SK-N-SH (cell line): ENCODE measurements around the gene ELOA. TPM values are rescaled to one million over a fixed set of nuclear protein-coding genes. Genes with fewer than 3 reads are reported as not detected.

Experiments used
- CTCF ChIA-PET: fragments of 300-600, 350-600 bp; formaldehyde crosslinking; extraction: SDS; loops from one replicate; lab custom pipeline; 2021; lab: Yijun Ruan, JAX
- POLR2A ChIA-PET: fragments of 350-600 bp; sonication (Branson Sonifier 250); formaldehyde crosslinking; extraction: SDS; loops from one replicate; lab custom pipeline; 2020; ENCODE audit warnings: antibody characterized with exemption, inconsistent platforms; lab: Yijun Ruan, JAX
- DNase-seq: peaks from one replicate; pipeline ENCODE4 v3.0.0; 2012
- H2AFZ ChIP-seq: fragments of 200-600 bp; sonication (generic); 2 replicates; pipeline ENCODE4 v1.8.1; 2016; ENCODE audit warnings: antibody characterized with exemption, mild to moderate bottlenecking, low read depth
- H3F3A ChIP-seq: fragments of 200-600 bp; sonication (generic); replicated peaks from 2 replicates; pipeline ENCODE3; 2016; ENCODE audit warnings: antibody characterized with exemption, mild to moderate bottlenecking; ENCODE audit not compliant: insufficient read depth
- H3K27ac ChIP-seq, 2 experiments: fragments of 200-500 bp in 1 of 2; fragments of 200-600 bp in 1 of 2; sonication (Bioruptor generic) in 1 of 2; sonication (generic), shearing (Covaris generic) in 1 of 2; 2 replicates each; pipeline versions ENCODE4 v1.5.1 to v1.6.1; 2014 to 2016; ENCODE audit warnings: low read depth in 2 of 2, inconsistent platforms in 1 of 2, low read length in 1 of 2, mild to moderate bottlenecking in 1 of 2, mixed read lengths in 1 of 2
- H3K27me3 ChIP-seq: fragments of 200-600 bp; sonication (generic), shearing (Covaris generic); 2 replicates; pipeline ENCODE4 v1.6.1; 2016; ENCODE audit warnings: mixed run types; ENCODE audit not compliant: insufficient read depth
- H3K36me3 ChIP-seq, 2 experiments: fragments of 200-500 bp in 1 of 2; fragments of 200-600 bp in 1 of 2; sonication (Bioruptor generic) in 1 of 2; sonication (generic) in 1 of 2; replicated peaks in 1 of 2; 2 replicates each; pipeline versions ENCODE3 to v1.5.1; 2014 to 2016; ENCODE audit warnings: low read length in 1 of 2, mild to moderate bottlenecking in 1 of 2; ENCODE audit not compliant: insufficient read depth in 2 of 2, control insufficient read depth in 1 of 2
- H3K4me1 ChIP-seq, 2 experiments: fragments of 200-500 bp in 1 of 2; fragments of 200-600 bp in 1 of 2; sonication (Bioruptor generic) in 1 of 2; sonication (generic), shearing (Covaris generic) in 1 of 2; 2 replicates each; pipeline versions ENCODE4 v1.5.1 to v1.6.1; 2014 to 2016; ENCODE audit warnings: low read depth in 1 of 2, low read length in 1 of 2, mixed run types in 1 of 2; ENCODE audit not compliant: insufficient read depth in 2 of 2, control insufficient read depth in 1 of 2
- H3K4me2 ChIP-seq: fragments of 200-600 bp; sonication (generic), shearing (Covaris generic); 2 replicates; pipeline ENCODE4 v1.6.1; 2017; ENCODE audit warnings: mixed run types
- H3K4me3 ChIP-seq, 2 experiments: fragments of 200-500 bp in 1 of 2; fragments of 200-600 bp in 1 of 2; sonication (Bioruptor generic) in 1 of 2; sonication (generic), shearing (Covaris generic) in 1 of 2; 2 replicates each; pipeline versions ENCODE4 v1.5.1 to v1.8.1; 2014 to 2016; ENCODE audit warnings: low read depth in 2 of 2, inconsistent platforms in 1 of 2, low read length in 1 of 2, mild to moderate bottlenecking in 1 of 2, mixed read lengths in 1 of 2, moderate library complexity in 1 of 2
- H3K79me2 ChIP-seq: fragments of 200-600 bp; sonication (generic); 2 replicates; pipeline ENCODE4 v1.8.1; 2017; ENCODE audit warnings: mild to moderate bottlenecking; ENCODE audit not compliant: insufficient read depth
- H3K9ac ChIP-seq: fragments of 200-600 bp; sonication (generic); 2 replicates; pipeline ENCODE4 v1.6.1; 2017; ENCODE audit warnings: mixed run types
- H3K9me2 ChIP-seq: fragments of 200-600 bp; sonication (generic); 2 replicates; pipeline ENCODE4 v1.6.1; 2017; ENCODE audit warnings: mixed run types
- H3K9me3 ChIP-seq: fragments of 200-600 bp; sonication (generic); 2 replicates; pipeline ENCODE4 v1.6.1; 2017; ENCODE audit warnings: mixed run types, mild to moderate bottlenecking, moderate library complexity
- H4K20me1 ChIP-seq: fragments of 200-600 bp; sonication (generic); 2 replicates; pipeline ENCODE4 v1.6.1; 2017; ENCODE audit warnings: mild to moderate bottlenecking, mixed run types; ENCODE audit not compliant: insufficient read depth
- CTCF ChIP-seq: fragments of 200-600 bp; sonication (generic); IDR thresholded peaks from 2 replicates; pipeline ENCODE4 v1.6.1; 2017; ENCODE audit warnings: antibody characterized with exemption, mild to moderate bottlenecking, moderate library complexity
- EP300 ChIP-seq, 2 experiments: IDR thresholded peaks; 2 replicates each; pipeline versions ENCODE4 v1.4.0 to v1.6.1; 2012; ENCODE audit warnings: borderline replicate concordance in 1 of 2, low read depth in 1 of 2, low read length in 1 of 2
- EZH2phosphoT487 ChIP-seq: fragments of 200-600 bp; sonication (generic); IDR thresholded peaks from 2 replicates; pipeline ENCODE4 v1.6.1; 2017; ENCODE audit warnings: low read depth, mixed run types, mild to moderate bottlenecking, antibody characterized with exemption, moderate library complexity, borderline replicate concordance
- FOXJ3 ChIP-seq: sonication (generic); formaldehyde crosslinking; IDR thresholded peaks from 2 replicates; pipeline ENCODE4 v1.5.1; 2020; ENCODE audit warnings: mild to moderate bottlenecking, missing genetic modification reagents
- FOXM1 ChIP-seq: IDR thresholded peaks from 2 replicates; pipeline ENCODE4 v1.4.0; 2012; ENCODE audit warnings: low read depth, mild to moderate bottlenecking
- GABPA ChIP-seq: IDR thresholded peaks from 2 replicates; pipeline ENCODE4 v1.4.0; 2012; ENCODE audit warnings: low read depth, mild to moderate bottlenecking
- GATA2 ChIP-seq: sonication (generic); formaldehyde crosslinking; IDR thresholded peaks from 2 replicates; pipeline ENCODE4 v1.5.0; 2020; ENCODE audit warnings: mild to moderate bottlenecking, missing genetic modification reagents
- JUND ChIP-seq: IDR thresholded peaks from 2 replicates; pipeline ENCODE4 v1.4.0; 2012
- MEF2A ChIP-seq: IDR thresholded peaks from 2 replicates; pipeline ENCODE4 v1.4.0; 2012; ENCODE audit warnings: low read depth, borderline replicate concordance
- MXI1 ChIP-seq: IDR thresholded peaks from 2 replicates; pipeline ENCODE4 v1.6.1; 2012; ENCODE audit warnings: mild to moderate bottlenecking, low read depth, low read length, improper control_type of control experiment
- NRF1 ChIP-seq: IDR thresholded peaks from 2 replicates; pipeline ENCODE4 v1.6.1; 2012; ENCODE audit warnings: low read depth, mild to moderate bottlenecking, low read length
- RAD21 ChIP-seq: IDR thresholded peaks from 2 replicates; pipeline ENCODE4 v1.6.1; 2012; ENCODE audit warnings: mild to moderate bottlenecking, low read length
- RCOR1 ChIP-seq: fragments of 150-350 bp; IDR thresholded peaks from 2 replicates; pipeline ENCODE4 v1.6.1; 2017; ENCODE audit warnings: antibody characterized with exemption, low read length
- RXRA ChIP-seq: IDR thresholded peaks from 2 replicates; pipeline ENCODE4 v1.4.0; 2012; ENCODE audit warnings: low read depth, mild to moderate bottlenecking, borderline replicate concordance
- SMC3 ChIP-seq: IDR thresholded peaks from 2 replicates; pipeline ENCODE4 v1.6.1; 2012; ENCODE audit warnings: low read depth, low read length, improper control_type of control experiment
- TCF12 ChIP-seq: IDR thresholded peaks from 2 replicates; pipeline ENCODE4 v1.4.0; 2012
- TEAD4 ChIP-seq: IDR thresholded peaks from 2 replicates; pipeline ENCODE4 v1.4.0; 2012; ENCODE audit warnings: mild to moderate bottlenecking, borderline replicate concordance; ENCODE audit not compliant: insufficient read depth
- ZBTB33 ChIP-seq: IDR thresholded peaks from 2 replicates; pipeline ENCODE4 v1.4.0; 2012; ENCODE audit warnings: low read depth, borderline replicate concordance
- WGBS: methylation state at CpG from one replicate; pipeline ENCODE4 v1.1.6; 2017; ENCODE audit warnings: low lambda C conversion rate; 5-methylcytosine and 5-hydroxymethylcytosine counted together
- polyA plus RNA-seq, 3 experiments: library from polyadenylated mRNA; depleted of rRNA; stranded (reverse); fragments of >200 nt; gene quantifications; 2 replicates each; pipeline ENCODE4 v1.2.3, GENCODE V29; 2012
- TF ChIP-seq, protein P1 (sequence below): IDR thresholded peaks from 2 replicates; pipeline ENCODE4; 2012

Gene ELOA
- polyA plus RNA-seq, 1 of the 3 experiments (the other 2 are of a cell fraction), result 14.5 TPM

DNA sequence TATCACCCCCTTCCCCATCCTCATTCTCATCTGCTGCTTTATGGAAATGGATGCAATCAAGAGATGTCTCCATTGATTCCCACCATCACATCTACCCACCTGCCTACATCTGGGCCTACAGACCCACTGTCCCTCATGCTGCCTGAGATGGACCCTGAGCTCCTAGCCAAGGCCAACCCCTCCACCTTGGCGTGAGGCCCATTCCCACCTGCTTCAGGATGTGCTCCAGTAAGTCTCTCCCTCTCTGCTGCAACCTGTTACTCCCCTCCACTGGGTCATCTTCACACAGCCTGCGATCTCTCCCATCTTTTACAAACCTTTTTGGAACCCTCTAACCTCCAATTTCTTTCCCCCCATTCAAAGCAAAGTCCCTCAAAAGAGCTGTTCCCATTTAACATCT lies 61.8 kb downstream of the ELOA start:
- Histone ChIP-seq H3K79me2 (no peaks in the 10 kb centered on the region), H3K9me2 (no peaks in the 10 kb centered on the region), H4K20me1 (no peaks in the 10 kb centered on the region), H3K9ac (no peak overlapping the region), H3K4me3 (no peak overlapping the region), H3K36me3 (no peaks in the 10 kb centered on the region), H3F3A (peaks cover 8% of the 10 kb centered on the region), H3K27me3 (no peaks in the 10 kb centered on the region), H3K4me2 (no peak overlapping the region), H3K27ac (no peak overlapping the region), H3K9me3 (no peaks in the 10 kb centered on the region), H3K4me1 (peaks cover 0 to 17% of the 10 kb centered on the region in 2 experiments; a peak in 1 of 4 replicates), H2AFZ (no peak overlapping the region)
- ChIA-PET POLR2A (interaction anchor here (0.6 to 1.8 kb wide), 2 partner anchors 20 to 38 kb away, joined by 3 to 4 read pairs; partner anchors contain the start of gene HMGCL), CTCF (interaction anchor here (1.0 to 2.0 kb wide), 4 partner anchors 11 to 112 kb away, joined by 3 to 7 read pairs (median 4); partner anchors contain the start of gene HMGCL)
- WGBS, result 82% methylated on average over 2 of the region's 2 CpGs
- DNase-seq, result no peak
- TF ChIP-seq RCOR1, result no peak

- 94% methylated on average over 6 of the region's 6 CpGs for WGBS
- CTCF ChIA-PET, result interaction anchor here (1.1 to 2.0 kb wide), 5 partner anchors 10 to 110 kb away, joined by 3 to 9 read pairs (median 6); partner anchors contain the start of gene HMGCL
Measured at GRCh38 chr1:23806280-23806679, 63.0 kb downstream of the ELOA start.

More at GRCh38 chr1:23806280-23806679, 63.0 kb downstream of the ELOA start:
- Histone ChIP-seq H3K27ac (no peak overlapping the region), H3K27me3 (no peaks in the 10 kb centered on the region), H3K36me3 (no peaks in the 10 kb centered on the region), H3K4me2 (no peak overlapping the region), H3F3A (peaks cover 8% of the 10 kb centered on the region), H2AFZ (no peak overlapping the region), H3K4me3 (no peak overlapping the region), H3K9ac (no peak overlapping the region), H3K79me2 (no peaks in the 10 kb centered on the region), H4K20me1 (no peaks in the 10 kb centered on the region), H3K9me2 (no peaks in the 10 kb centered on the region), H3K9me3 (no peaks in the 10 kb centered on the region), H3K4me1 (peaks cover 0 to 15% of the 10 kb centered on the region in 2 experiments; a peak in 1 of 4 replicates)
- no peak for TF ChIP-seq EZH2phosphoT487
- no peak for TF ChIP-seq RAD21
- no peak for TF ChIP-seq GATA2 (CRISPR knock-in tag)
- TF ChIP-seq NRF1, result no peak
- no peak for TF ChIP-seq ZBTB33
- no peak for TF ChIP-seq MEF2A
- no peak for TF ChIP-seq MXI1
- no peak for TF ChIP-seq GABPA
- TF ChIP-seq RXRA, result no peak
- no peak for TF ChIP-seq FOXJ3 (CRISPR knock-in tag)
- TF ChIP-seq TCF12, result no peak
- TF ChIP-seq TEAD4, result no peak
- TF ChIP-seq, protein P1, sequence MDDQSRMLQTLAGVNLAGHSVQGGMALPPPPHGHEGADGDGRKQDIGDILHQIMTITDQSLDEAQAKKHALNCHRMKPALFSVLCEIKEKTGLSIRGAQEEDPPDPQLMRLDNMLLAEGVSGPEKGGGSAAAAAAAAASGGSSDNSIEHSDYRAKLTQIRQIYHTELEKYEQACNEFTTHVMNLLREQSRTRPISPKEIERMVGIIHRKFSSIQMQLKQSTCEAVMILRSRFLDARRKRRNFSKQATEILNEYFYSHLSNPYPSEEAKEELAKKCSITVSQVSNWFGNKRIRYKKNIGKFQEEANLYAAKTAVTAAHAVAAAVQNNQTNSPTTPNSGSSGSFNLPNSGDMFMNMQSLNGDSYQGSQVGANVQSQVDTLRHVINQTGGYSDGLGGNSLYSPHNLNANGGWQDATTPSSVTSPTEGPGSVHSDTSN, result no peak
- TF ChIP-seq SMC3, result no peak
- no peak for TF ChIP-seq JUND
- no peak for TF ChIP-seq FOXM1
- TF ChIP-seq CTCF, result no peak
- no peak for TF ChIP-seq EP300 (IDR thresholded peaks at IDR 0.05; ENCODE audit: borderline replicate concordance in 1 of 2, low read depth in 1 of 2, low read length in 1 of 2)
- no peak for DNase-seq
- POLR2A ChIA-PET, result interaction anchor here (1.8 kb wide), 1 partner anchor 19 kb away, joined by 4 read pairs; the partner anchor contains the start of gene HMGCL
